Activated CD4-positive, alpha-beta T cell treated with anti-CD3 and anti-CD28 coated beads, Interleukin-2, amount 10 ng/mL, durations not matched to agents 7 days and 5 days (primary cell): Measurements from ENCODE around the gene CCDC88C. TPM values are rescaled to one million over a fixed set of nuclear protein-coding genes. Genes with fewer than 3 reads are reported as not detected.

Experiments
- CTCF ChIA-PET: fragments of 350-600 bp; sonication (Branson Sonifier 250); formaldehyde crosslinking; loops from one replicate; lab custom pipeline; 2021; ENCODE audit warnings: antibody characterized with exemption; lab: Charles Lee
- POLR2A ChIA-PET: fragments of 350-600 bp; sonication (Branson Sonifier 250); formaldehyde crosslinking; loops from one replicate; lab custom pipeline; 2021; ENCODE audit warnings: antibody characterized with exemption; lab: Charles Lee
- DNase-seq: peaks from one replicate; pipeline ENCODE4 v3.0.0-alpha.2; 2020
- H3K27ac Mint-ChIP-seq: one replicate; pipeline ENCODE4 v1.8.0; 2021; ENCODE audit warnings: mild to moderate bottlenecking, moderate library complexity, mixed read lengths
- H3K27me3 Mint-ChIP-seq: one replicate; pipeline ENCODE4 v1.8.0; 2021; ENCODE audit warnings: mixed read lengths
- H3K36me3 Mint-ChIP-seq: one replicate; pipeline ENCODE4 v1.8.0; 2021; ENCODE audit warnings: low read depth, mixed read lengths
- H3K4me1 Mint-ChIP-seq: one replicate; pipeline ENCODE4 v1.8.0; 2021; ENCODE audit warnings: mixed read lengths
- H3K4me3 Mint-ChIP-seq: one replicate; pipeline ENCODE4 v1.8.0; 2021; ENCODE audit warnings: mild to moderate bottlenecking, moderate library complexity, mixed read lengths
- H3K9me3 Mint-ChIP-seq: one replicate; pipeline ENCODE4 v1.8.0; 2021; ENCODE audit warnings: mixed read lengths
- total RNA-seq, 2 experiments: library from RNA; stranded (reverse); gene quantifications; one replicate each; pipeline ENCODE4 v1.2.3, GENCODE V29; 2021

Gene CCDC88C
- total RNA-seq, 2 experiments from 2014 or later: 187 to 193 TPM

DNA sequence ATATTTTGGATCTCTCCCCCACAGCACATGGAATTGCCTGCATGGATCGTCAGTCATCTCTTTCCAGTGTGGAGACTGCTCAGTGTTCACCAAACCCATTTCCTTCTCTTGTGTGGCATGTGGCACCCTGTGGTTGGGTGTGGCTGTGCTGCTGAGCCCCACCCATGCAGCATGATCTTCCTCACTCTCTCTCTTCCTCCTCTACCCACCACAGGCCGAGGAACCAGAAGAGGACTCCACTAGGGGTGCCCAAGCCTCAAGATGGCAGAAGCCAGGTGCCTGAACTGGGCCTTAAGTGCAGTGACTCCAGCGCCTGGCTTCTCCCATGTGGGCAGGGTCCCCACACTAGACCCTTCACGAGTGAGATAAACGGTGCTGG is 106.3 kb downstream of the CCDC88C start:
- Mint-ChIP-seq H3K4me1 (peaks cover 77% of the 10 kb centered on the region), H3K4me3 (peak overlapping the region; percentile 52), H3K27me3 (no peaks in the 10 kb centered on the region), H3K27ac (peak overlapping the region; percentile 90), H3K9me3 (no peaks in the 10 kb centered on the region), H3K36me3 (peaks cover 91% of the 10 kb centered on the region)
- POLR2A ChIA-PET: interaction anchor here (0.5 kb wide), 1 partner anchor 936 kb away, joined by 3 read pairs; no protein-coding TSS in a partner anchor
- DNase-seq: peak; percentile 80
- CTCF ChIA-PET: interaction anchor here (0.7 to 1.4 kb wide), 3 partner anchors 12 to 135 kb away, joined by 3 to 4 read pairs (median 3); no protein-coding TSS in a partner anchor

DNA sequence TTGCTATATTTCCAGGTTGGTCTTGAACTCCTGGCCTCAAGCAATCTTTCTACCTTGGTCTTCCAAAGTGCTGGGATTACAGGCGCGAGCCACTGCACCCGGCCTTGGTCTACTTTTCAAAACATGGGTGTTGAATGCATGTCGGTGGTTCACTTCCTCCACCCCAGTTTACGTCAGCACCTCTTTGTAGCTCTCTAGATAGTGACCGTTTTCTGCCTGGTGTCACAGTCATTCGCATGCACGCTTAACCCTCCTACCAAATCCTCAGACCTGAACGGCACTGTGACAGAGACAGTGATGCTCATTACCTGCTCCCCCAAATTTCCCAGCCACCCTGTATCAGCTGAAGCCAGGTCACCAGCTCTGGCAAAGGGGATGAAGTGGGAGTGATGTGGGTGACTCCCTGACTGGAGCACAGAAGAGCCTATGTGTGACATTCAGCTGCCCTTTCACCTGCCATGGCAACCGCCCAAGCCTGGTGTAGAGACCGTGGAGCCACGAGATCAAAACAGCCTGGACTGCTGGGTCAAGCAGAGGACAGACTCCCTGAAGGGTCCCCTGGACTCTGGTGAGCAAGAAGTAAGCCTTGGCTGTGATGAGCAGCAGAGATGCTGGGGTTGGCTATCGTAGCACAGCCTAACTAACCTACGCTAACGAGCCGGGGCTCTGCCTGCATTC is 106.9 kb downstream of the CCDC88C start:
- peaks cover 91% of the 10 kb centered on the region for H3K36me3 Mint-ChIP-seq
- ChIA-PET POLR2A (interaction anchor here (0.5 to 1.1 kb wide), 2 partner anchors 105 to 936 kb away, joined by 3 to 5 read pairs; no protein-coding TSS in a partner anchor), CTCF (interaction anchor here (0.7 to 1.4 kb wide), 3 partner anchors 12 to 135 kb away, joined by 3 to 4 read pairs (median 3); no protein-coding TSS in a partner anchor)
- DNase-seq: peak; percentile 51
- peak overlapping the region; percentile 90 for H3K27ac Mint-ChIP-seq
- H3K4me3 Mint-ChIP-seq: peak overlapping the region; percentile 52
- no peaks in the 10 kb centered on the region for H3K9me3 Mint-ChIP-seq
- H3K27me3 Mint-ChIP-seq: no peaks in the 10 kb centered on the region
- H3K4me1 Mint-ChIP-seq: peaks cover 74% of the 10 kb centered on the region

DNA sequence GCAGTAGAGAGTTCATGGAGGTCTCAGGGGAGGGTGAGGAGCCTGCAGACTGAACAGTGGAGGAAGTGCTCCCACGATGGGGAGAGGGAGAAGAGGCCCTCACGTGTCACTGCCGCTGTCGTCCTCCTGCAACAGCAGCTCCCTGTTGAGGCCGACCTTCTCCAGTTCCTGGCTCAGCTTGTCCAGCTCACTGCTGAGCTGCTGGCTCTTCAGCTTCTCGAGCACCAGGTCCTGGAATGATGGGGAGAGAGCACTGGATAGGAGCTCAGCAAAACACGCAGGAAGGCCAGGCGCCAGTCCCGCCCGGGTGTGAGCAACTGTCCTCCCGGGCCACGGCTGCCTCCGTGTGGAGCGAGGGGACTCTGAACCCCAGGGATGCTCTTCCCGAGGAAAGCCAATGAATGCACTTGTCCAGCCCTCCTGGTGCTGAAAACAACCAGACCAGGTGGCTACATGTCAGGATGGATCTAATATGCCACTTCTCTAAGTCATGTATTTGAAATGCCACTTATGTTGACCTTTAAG is 107.8 kb downstream of the CCDC88C start:
- Mint-ChIP-seq H3K36me3 (peaks cover 92% of the 10 kb centered on the region), H3K4me1 (peaks cover 74% of the 10 kb centered on the region), H3K4me3 (no peak overlapping the region), H3K27me3 (no peaks in the 10 kb centered on the region), H3K9me3 (no peaks in the 10 kb centered on the region), H3K27ac (peak overlapping the region; percentile 83)
- DNase-seq: no peak
- CTCF ChIA-PET: interaction anchor here (0.6 to 1.2 kb wide), 4 partner anchors 13 to 632 kb away, joined by 3 to 4 read pairs (median 4); no protein-coding TSS in a partner anchor
- POLR2A ChIA-PET: interaction anchor here (1.1 kb wide), 1 partner anchor 106 kb away, joined by 5 read pairs; no protein-coding TSS in a partner anchor

DNA sequence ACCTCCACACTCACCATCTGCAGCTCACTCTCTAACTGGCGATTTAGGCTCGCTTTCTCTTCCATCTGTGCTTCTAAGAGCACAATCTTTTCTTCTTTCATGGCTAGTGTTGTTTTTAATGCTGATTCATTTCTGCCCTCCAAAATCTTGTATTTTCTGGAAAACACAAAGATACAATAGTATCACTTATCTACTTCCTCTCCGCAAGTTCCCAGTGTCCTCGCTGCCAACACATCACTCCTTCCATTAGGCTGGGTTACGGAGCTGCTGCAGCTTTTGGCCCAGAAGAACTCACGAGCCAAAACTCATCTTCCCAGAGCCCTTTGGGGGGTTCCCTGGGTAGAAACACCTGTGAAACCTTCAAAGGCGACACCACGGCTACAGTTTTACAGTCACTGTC is 109.3 kb downstream of the CCDC88C start:
- ChIA-PET CTCF (interaction anchor here (1.0 to 1.6 kb wide), 3 partner anchors 11 to 15 kb away, joined by 3 to 4 read pairs (median 3); no protein-coding TSS in a partner anchor), POLR2A (no interaction called here)
- no peak for DNase-seq
- Mint-ChIP-seq H3K4me1 (peaks cover 72% of the 10 kb centered on the region), H3K36me3 (peaks cover 91% of the 10 kb centered on the region), H3K9me3 (no peaks in the 10 kb centered on the region), H3K4me3 (no peak overlapping the region), H3K27me3 (no peaks in the 10 kb centered on the region), H3K27ac (peak overlapping the region; percentile 67)

DNA sequence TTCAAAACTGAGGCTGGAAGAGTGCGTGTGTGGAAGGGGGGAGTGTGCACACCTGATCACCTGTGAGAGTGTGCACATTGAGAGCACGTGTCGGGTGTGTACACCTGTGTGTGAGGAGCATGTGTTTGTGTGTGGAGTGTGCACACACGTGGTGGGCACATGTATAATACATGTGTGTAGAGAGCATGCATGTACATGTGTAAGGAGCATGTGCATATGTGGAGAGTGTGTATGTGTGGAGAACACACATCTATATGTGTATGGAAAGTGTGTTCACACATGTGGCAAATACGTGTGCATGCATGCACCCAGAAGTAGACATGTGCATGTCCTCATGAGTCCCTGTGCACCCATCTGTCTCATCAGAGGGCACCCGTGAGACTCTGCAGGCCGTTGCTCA is 110.0 kb downstream of the CCDC88C start:
- Mint-ChIP-seq H3K27ac (no peak overlapping the region), H3K4me3 (no peak overlapping the region), H3K36me3 (peaks cover 91% of the 10 kb centered on the region), H3K9me3 (no peaks in the 10 kb centered on the region), H3K27me3 (no peaks in the 10 kb centered on the region), H3K4me1 (peaks cover 70% of the 10 kb centered on the region)
- CTCF ChIA-PET: interaction anchor here (1.6 kb wide), 1 partner anchor 12 kb away, joined by 3 read pairs; no protein-coding TSS in a partner anchor
- POLR2A ChIA-PET: no interaction called here
- no peak for DNase-seq

DNA sequence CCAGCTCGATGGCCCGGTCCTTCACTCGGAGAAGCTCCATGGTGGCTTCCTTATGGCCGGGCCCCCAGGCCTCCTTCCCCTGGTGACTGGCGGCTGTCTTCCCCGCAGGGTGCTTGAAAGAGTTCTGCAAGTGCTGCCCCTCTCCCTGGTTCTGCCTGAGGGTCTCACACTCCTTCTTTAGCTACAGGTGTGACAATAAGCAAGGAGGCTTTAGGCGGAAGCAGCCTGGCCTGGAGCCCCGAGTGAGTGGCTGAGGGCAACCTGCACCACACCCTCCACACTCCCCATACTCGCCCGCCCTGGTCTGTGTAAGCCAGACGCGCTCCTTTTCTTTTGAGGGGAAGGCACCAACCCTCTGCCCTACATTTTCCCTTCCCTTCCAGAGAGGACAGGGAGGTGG is 110.6 kb downstream of the CCDC88C start:
- H3K4me3 Mint-ChIP-seq: no peak overlapping the region
- H3K9me3 Mint-ChIP-seq: no peaks in the 10 kb centered on the region
- POLR2A ChIA-PET: no interaction called here
- peaks cover 91% of the 10 kb centered on the region for H3K36me3 Mint-ChIP-seq
- CTCF ChIA-PET: interaction anchor here (1.0 kb wide), 1 partner anchor 9 kb away, joined by 3 read pairs; no protein-coding TSS in a partner anchor
- no peak overlapping the region for H3K27ac Mint-ChIP-seq
- H3K27me3 Mint-ChIP-seq: no peaks in the 10 kb centered on the region
- H3K4me1 Mint-ChIP-seq: peaks cover 70% of the 10 kb centered on the region
- DNase-seq: no peak

DNA sequence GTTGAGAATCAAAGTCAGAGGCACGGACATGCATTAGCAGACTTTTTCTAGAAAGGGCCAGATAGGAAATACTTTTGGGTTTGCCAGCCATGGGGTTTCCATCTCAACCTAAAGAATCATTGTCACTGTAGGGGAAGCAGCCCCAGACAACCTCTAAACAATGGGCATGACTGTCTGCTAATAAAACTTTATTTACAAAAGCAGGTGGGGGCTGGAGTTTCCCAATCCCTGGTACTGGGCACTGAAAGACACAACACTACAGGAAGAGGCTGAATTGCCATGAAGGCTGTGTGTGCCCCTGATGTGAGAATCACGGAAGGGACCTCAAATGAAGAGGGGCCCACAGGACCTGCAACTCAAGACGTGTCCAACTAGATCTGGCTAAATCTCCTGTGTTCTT is 111.1 kb downstream of the CCDC88C start:
- ChIA-PET CTCF (interaction anchor here (1.0 kb wide), 1 partner anchor 9 kb away, joined by 3 read pairs; no protein-coding TSS in a partner anchor), POLR2A (no interaction called here)
- no peaks in the 10 kb centered on the region for H3K9me3 Mint-ChIP-seq
- peaks cover 93% of the 10 kb centered on the region for H3K36me3 Mint-ChIP-seq
- DNase-seq: no peak
- H3K4me3 Mint-ChIP-seq: no peak overlapping the region
- H3K4me1 Mint-ChIP-seq: peaks cover 74% of the 10 kb centered on the region
- no peaks in the 10 kb centered on the region for H3K27me3 Mint-ChIP-seq
- no peak overlapping the region for H3K27ac Mint-ChIP-seq

DNA sequence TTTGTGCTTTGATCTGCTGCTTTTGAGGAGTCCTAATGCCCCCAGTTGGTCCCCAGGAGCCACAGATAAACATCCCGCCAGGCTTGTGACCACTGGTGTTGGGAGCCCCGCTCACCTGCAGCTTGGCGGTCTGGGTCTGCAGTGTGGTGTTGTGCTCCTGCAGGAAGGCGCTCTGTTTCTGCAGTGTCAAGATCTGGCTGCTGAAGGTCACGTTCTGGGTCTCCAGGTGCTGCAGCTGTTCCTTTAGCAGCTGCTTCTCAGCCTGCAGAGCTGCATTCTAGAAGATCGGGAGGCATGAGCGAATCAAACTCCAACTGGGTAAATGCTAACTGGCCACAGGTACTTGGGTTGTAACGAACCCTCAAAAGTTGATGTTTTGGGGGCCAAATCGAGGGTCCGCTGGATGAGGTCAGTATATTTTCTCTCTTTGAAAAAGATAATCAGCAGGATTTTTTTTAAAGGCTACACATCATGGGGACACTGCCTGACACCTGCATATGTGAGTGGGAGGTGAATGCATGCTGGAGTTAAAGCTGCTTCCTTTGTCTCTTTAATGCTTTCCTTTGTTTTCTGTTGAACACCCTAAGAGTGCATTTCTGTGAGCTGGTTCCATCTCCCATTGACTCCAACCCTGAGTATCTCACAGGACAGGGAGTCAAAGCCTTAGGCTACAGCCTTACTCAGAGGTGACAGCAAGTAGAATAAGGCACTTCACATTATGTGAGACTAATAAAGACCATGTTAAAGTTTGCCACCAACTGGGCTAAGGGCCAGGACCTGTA is 111.8 kb downstream of the CCDC88C start:
- CTCF ChIA-PET: interaction anchor here (1.4 kb wide), 1 partner anchor 8 kb away, joined by 4 read pairs; no protein-coding TSS in a partner anchor
- Mint-ChIP-seq H3K27ac (peak overlapping the region; percentile 66), H3K36me3 (peaks cover 91% of the 10 kb centered on the region), H3K4me3 (no peak overlapping the region), H3K27me3 (no peaks in the 10 kb centered on the region), H3K4me1 (peaks cover 71% of the 10 kb centered on the region), H3K9me3 (no peaks in the 10 kb centered on the region)
- POLR2A ChIA-PET: no interaction called here
- DNase-seq: no peak

DNA sequence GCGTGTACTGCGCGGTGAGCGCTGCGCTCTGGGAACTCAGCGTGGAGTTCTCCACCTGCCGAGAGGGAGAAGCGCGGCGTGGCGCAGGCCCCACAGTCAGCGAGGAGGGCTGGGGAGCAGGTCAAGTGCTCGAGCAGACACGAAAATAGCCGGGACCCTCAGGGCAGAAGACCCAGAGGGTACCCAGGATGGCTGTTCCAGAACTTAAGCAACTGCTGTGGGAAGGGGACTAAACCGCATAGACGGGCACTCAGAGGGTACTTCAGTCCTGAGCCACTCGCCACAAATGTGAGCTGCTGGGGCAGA is 113.7 kb downstream of the CCDC88C start:
- peaks cover 94% of the 10 kb centered on the region for H3K36me3 Mint-ChIP-seq
- DNase-seq: no peak
- H3K27me3 Mint-ChIP-seq: no peaks in the 10 kb centered on the region
- ChIA-PET POLR2A (no interaction called here), CTCF (interaction anchor here (0.7 kb wide), 1 partner anchor 9 kb away, joined by 3 read pairs; no protein-coding TSS in a partner anchor)
- H3K9me3 Mint-ChIP-seq: no peaks in the 10 kb centered on the region
- peaks cover 58% of the 10 kb centered on the region for H3K4me1 Mint-ChIP-seq
- no peak overlapping the region for H3K27ac Mint-ChIP-seq
- H3K4me3 Mint-ChIP-seq: no peak overlapping the region

DNA sequence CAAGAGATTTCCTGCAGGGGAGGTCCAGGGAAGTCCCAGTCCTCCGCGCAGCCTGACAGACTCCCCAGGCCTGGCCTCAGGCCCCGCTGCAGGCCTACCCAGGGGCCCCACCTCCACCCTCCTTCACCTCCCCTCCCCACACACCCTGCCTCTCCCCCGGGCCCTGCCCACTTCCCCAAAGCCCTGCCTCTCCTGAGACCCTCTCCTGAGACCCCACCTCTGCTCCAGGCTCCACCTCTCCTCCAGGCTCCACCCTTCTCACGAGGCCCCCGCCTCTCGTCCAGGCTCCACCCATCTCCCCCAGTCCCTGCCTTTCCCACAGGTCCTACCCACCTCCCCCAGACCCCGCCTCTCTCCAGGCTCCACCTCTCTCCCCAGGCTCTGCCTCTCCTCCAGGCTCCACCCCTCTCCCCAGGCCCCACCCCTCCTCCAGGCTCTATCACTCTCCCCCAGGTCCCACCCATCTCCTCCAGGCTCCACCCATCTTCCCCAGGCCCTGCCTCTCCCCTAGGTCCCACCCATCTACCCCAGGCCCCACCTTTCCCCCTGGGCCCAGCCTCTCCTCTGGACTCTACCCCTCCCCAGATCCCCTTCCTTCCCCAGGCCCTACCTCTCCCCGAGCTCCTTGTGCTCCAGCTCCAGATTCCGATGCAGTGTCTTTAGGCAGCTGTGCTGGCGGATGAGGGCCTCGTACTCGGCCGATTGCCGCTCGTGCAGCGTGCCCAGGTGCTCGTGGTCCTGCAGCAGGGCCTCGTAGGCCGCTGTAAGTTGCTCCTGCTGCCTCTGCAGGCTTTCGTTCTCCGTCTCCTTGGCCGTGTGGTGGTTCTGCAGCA is 114.3 kb downstream of the CCDC88C start:
- H3K4me3 Mint-ChIP-seq: no peak overlapping the region

DNA sequence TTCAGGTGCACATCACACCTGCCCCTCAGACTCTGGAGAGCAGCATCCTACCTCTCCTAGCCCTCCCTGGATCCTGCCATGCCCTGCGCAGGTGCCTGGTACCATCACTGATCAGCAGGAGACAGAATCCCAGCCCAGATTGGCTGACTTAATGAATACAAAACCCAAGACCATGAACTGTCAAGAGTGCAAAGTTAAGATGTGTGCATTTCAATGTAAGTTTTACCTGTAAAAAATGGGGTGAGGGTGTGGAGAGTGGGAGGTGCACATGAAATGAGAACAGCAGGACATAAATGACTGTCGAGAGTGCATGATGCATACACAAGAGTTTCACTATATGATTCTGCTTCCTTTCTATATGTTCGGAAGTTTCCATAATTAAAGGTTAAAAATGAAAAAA is 115.2 kb downstream of the CCDC88C start:
- POLR2A ChIA-PET: no interaction called here
- peaks cover 91% of the 10 kb centered on the region for H3K36me3 Mint-ChIP-seq
- peak overlapping the region; percentile 83 for H3K27ac Mint-ChIP-seq
- peaks cover 52% of the 10 kb centered on the region for H3K4me1 Mint-ChIP-seq
- H3K27me3 Mint-ChIP-seq: no peaks in the 10 kb centered on the region
- CTCF ChIA-PET: no interaction called here
- H3K4me3 Mint-ChIP-seq: no peak overlapping the region
- H3K9me3 Mint-ChIP-seq: no peaks in the 10 kb centered on the region
- DNase-seq: no peak

More for the DNA sequence above, 114.3 kb downstream of the CCDC88C start:
- peak; percentile 68 for DNase-seq
- peak overlapping the region; percentile 72 for H3K27ac Mint-ChIP-seq
- POLR2A ChIA-PET: no interaction called here
- peaks cover 56% of the 10 kb centered on the region for H3K4me1 Mint-ChIP-seq
- H3K36me3 Mint-ChIP-seq: peaks cover 93% of the 10 kb centered on the region
- CTCF ChIA-PET: interaction anchor here (0.7 kb wide), 1 partner anchor 10 kb away, joined by 3 read pairs; no protein-coding TSS in a partner anchor
- H3K9me3 Mint-ChIP-seq: no peaks in the 10 kb centered on the region
- H3K27me3 Mint-ChIP-seq: no peaks in the 10 kb centered on the region

DNA sequence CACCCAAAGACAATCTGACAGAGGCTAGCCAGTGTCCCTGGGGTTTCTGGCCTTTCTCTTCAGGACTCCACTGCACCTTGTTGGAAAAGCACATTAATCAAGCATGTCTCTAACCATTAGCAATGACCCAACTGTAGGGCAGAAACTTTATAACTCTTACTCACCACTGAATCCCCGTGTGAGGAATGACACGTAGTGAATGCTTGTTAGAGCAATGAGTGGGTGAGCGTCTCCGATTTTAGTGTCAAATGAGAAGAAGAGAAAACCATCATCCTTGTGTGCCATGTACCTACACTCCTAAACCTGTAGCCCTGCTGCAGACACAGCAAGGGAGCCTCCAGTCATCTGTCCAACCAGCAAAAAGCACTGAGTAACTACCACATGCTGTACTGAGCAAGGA is 116.7 kb downstream of the CCDC88C start:
- POLR2A ChIA-PET: no interaction called here
- Mint-ChIP-seq H3K4me1 (peaks cover 46% of the 10 kb centered on the region), H3K27me3 (no peaks in the 10 kb centered on the region), H3K4me3 (no peak overlapping the region), H3K27ac (peak overlapping the region; percentile 70), H3K9me3 (no peaks in the 10 kb centered on the region), H3K36me3 (peaks cover 90% of the 10 kb centered on the region)
- CTCF ChIA-PET: no interaction called here
- DNase-seq: no peak
